A673 (cell line): ENCODE data around the gene HSPG2.
"Not testable (repeated sequence)": the region's sequence is repeated elsewhere in the genome, so short reads cannot be mapped to it uniquely, and the experiment has no call there.

ENCODE experiments used
- EZH2 ChIP-seq: fragments of 200-600 bp; sonication (generic); IDR thresholded peaks from 2 replicates; pipeline ENCODE4 v1.6.1; 2017; ENCODE audit warnings: borderline replicate concordance, low read depth, mild to moderate bottlenecking, mixed read lengths, antibody characterized with exemption, low read length; ENCODE audit not compliant: poor library complexity, severe bottlenecking
- TF ChIP-seq, protein P1 (sequence below): fragments of 300-800, 200-600 bp; sonication (generic); conservative IDR thresholded peaks from 2 replicates; pipeline ENCODE4 v1.5.1; 2017; ENCODE audit warnings: low read depth, mild to moderate bottlenecking, antibody characterized with exemption, low read length, moderate library complexity, mixed read lengths

DNA sequence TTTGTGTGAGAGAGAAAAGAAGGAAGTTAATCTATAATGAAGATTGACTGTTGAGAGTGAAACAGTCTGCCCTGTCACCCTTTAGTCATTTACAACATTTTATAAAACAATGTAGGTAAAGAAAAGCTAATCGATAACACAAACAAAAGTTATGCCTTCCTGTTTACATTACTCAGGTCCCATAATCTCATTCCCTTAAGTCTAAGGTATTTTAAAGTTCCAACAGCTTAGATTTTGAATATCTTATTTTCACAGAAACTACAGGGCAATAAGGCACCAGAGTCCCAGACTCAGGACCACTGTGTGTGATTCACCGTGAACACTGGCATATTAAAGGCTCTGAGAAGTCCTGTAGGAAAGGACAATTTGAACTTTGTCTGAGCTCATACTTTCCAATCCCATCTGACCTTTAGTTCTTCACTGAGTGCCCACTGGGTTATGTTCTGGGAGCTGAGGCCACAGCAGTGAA, 35.9 kb upstream of the HSPG2 start:
- TF ChIP-seq, protein P1, sequence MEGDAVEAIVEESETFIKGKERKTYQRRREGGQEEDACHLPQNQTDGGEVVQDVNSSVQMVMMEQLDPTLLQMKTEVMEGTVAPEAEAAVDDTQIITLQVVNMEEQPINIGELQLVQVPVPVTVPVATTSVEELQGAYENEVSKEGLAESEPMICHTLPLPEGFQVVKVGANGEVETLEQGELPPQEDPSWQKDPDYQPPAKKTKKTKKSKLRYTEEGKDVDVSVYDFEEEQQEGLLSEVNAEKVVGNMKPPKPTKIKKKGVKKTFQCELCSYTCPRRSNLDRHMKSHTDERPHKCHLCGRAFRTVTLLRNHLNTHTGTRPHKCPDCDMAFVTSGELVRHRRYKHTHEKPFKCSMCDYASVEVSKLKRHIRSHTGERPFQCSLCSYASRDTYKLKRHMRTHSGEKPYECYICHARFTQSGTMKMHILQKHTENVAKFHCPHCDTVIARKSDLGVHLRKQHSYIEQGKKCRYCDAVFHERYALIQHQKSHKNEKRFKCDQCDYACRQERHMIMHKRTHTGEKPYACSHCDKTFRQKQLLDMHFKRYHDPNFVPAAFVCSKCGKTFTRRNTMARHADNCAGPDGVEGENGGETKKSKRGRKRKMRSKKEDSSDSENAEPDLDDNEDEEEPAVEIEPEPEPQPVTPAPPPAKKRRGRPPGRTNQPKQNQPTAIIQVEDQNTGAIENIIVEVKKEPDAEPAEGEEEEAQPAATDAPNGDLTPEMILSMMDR = not testable (repeated sequence)
- not testable (repeated sequence) for TF ChIP-seq EZH2
